ENCODE measurements around the gene NIM1K.

Gene NIM1K

GRCh38 chr5:43221502-43221901 is 29.5 kb downstream of the NIM1K start:
- H3K27ac ChIP-seq (ENCODE audit: low read depth, low read length), result no peak overlapping the region
- H2AFZ ChIP-seq (ENCODE audit: low read length, unreplicated experiment), result no peak overlapping the region
- no peaks in the 10 kb centered on the region for H3K4me1 ChIP-seq (ENCODE audit: control insufficient read depth, insufficient read depth, low read length, unreplicated experiment)
- no peaks in the 10 kb centered on the region for H3K79me2 ChIP-seq (ENCODE audit: control insufficient read depth, insufficient read depth, low read length, unreplicated experiment)
- no peaks in the 10 kb centered on the region for H3K36me3 ChIP-seq (ENCODE audit: insufficient read depth, low read length)
- H3K27me3 ChIP-seq (ENCODE audit: insufficient read depth, low read length), result no peaks in the 10 kb centered on the region
- no peak overlapping the region for H3K4me3 ChIP-seq (ENCODE audit: low read depth, low read length)

- H3K4me3 ChIP-seq (ENCODE audit: low read depth, low read length), result no peak overlapping the region
- H2AFZ ChIP-seq (ENCODE audit: low read length, unreplicated experiment), result no peak overlapping the region
Measured at GRCh38 chr5:43225649-43226245, 33.7 kb downstream of the NIM1K start.

GRCh38 chr5:43227655-43228054 is 35.6 kb downstream of the NIM1K start:
- H3K36me3 ChIP-seq (ENCODE audit: insufficient read depth, low read length), result no peaks in the 10 kb centered on the region
- H3K4me1 ChIP-seq (ENCODE audit: control insufficient read depth, insufficient read depth, low read length, unreplicated experiment), result no peaks in the 10 kb centered on the region
- H3K27ac ChIP-seq (ENCODE audit: low read depth, low read length), result no peak overlapping the region
- H3K79me2 ChIP-seq (ENCODE audit: control insufficient read depth, insufficient read depth, low read length, unreplicated experiment), result no peaks in the 10 kb centered on the region
- H3K4me3 ChIP-seq (ENCODE audit: low read depth, low read length), result no peak overlapping the region
- no peak overlapping the region for H2AFZ ChIP-seq (ENCODE audit: low read length, unreplicated experiment)
- no peaks in the 10 kb centered on the region for H3K27me3 ChIP-seq (ENCODE audit: insufficient read depth, low read length)

More at GRCh38 chr5:43225649-43226245, 33.7 kb downstream of the NIM1K start:
- H3K36me3 ChIP-seq (ENCODE audit: insufficient read depth, low read length), result no peaks in the 10 kb centered on the region
- no peak overlapping the region for H3K27ac ChIP-seq (ENCODE audit: low read depth, low read length)
- no peaks in the 10 kb centered on the region for H3K79me2 ChIP-seq (ENCODE audit: control insufficient read depth, insufficient read depth, low read length, unreplicated experiment)
- no peaks in the 10 kb centered on the region for H3K4me1 ChIP-seq (ENCODE audit: control insufficient read depth, insufficient read depth, low read length, unreplicated experiment)
- H3K27me3 ChIP-seq (ENCODE audit: insufficient read depth, low read length), result no peaks in the 10 kb centered on the region

GRCh38 chr5:43230707-43231106 is 38.7 kb downstream of the NIM1K start:
- Histone ChIP-seq H3K36me3 (ENCODE audit: insufficient read depth, low read length) (no peaks in the 10 kb centered on the region), H3K27ac (ENCODE audit: low read depth, low read length) (no peak overlapping the region), H3K79me2 (ENCODE audit: control insufficient read depth, insufficient read depth, low read length, unreplicated experiment) (no peaks in the 10 kb centered on the region), H2AFZ (ENCODE audit: low read length, unreplicated experiment) (no peak overlapping the region), H3K4me1 (ENCODE audit: control insufficient read depth, insufficient read depth, low read length, unreplicated experiment) (no peaks in the 10 kb centered on the region), H3K27me3 (ENCODE audit: insufficient read depth, low read length) (no peaks in the 10 kb centered on the region), H3K4me3 (ENCODE audit: low read depth, low read length) (no peak overlapping the region)

- Histone ChIP-seq H3K4me3 (ENCODE audit: low read depth, low read length) (no peak overlapping the region), H3K4me1 (ENCODE audit: control insufficient read depth, insufficient read depth, low read length, unreplicated experiment) (no peaks in the 10 kb centered on the region), H3K27me3 (ENCODE audit: insufficient read depth, low read length) (no peaks in the 10 kb centered on the region), H3K79me2 (ENCODE audit: control insufficient read depth, insufficient read depth, low read length, unreplicated experiment) (no peaks in the 10 kb centered on the region), H3K36me3 (ENCODE audit: insufficient read depth, low read length) (no peaks in the 10 kb centered on the region), H3K27ac (ENCODE audit: low read depth, low read length) (no peak overlapping the region), H2AFZ (ENCODE audit: low read length, unreplicated experiment) (no peak overlapping the region)
Measured at GRCh38 chr5:43231977-43232376, 40.0 kb downstream of the NIM1K start.

GRCh38 chr5:43232943-43233833 is 41.2 kb downstream of the NIM1K start:
- Histone ChIP-seq H2AFZ (ENCODE audit: low read length, unreplicated experiment) (no peak overlapping the region), H3K27me3 (ENCODE audit: insufficient read depth, low read length) (no peaks in the 10 kb centered on the region), H3K4me3 (ENCODE audit: low read depth, low read length) (no peak overlapping the region), H3K36me3 (ENCODE audit: insufficient read depth, low read length) (no peaks in the 10 kb centered on the region), H3K27ac (ENCODE audit: low read depth, low read length) (no peak overlapping the region), H3K4me1 (ENCODE audit: control insufficient read depth, insufficient read depth, low read length, unreplicated experiment) (no peaks in the 10 kb centered on the region), H3K79me2 (ENCODE audit: control insufficient read depth, insufficient read depth, low read length, unreplicated experiment) (no peaks in the 10 kb centered on the region)

- H3K4me3 ChIP-seq (ENCODE audit: low read depth, low read length), result no peak overlapping the region
Measured at GRCh38 chr5:43233946-43234345, 41.9 kb downstream of the NIM1K start.

GRCh38 chr5:43236653-43237355 is 44.8 kb downstream of the NIM1K start:
- Histone ChIP-seq H3K27me3 (ENCODE audit: insufficient read depth, low read length) (0 out of 2 replicates have a peak, but pooled peaks cover under 1% of the 10 kb centered on the region), H3K79me2 (ENCODE audit: control insufficient read depth, insufficient read depth, low read length, unreplicated experiment) (no peaks in the 10 kb centered on the region), H3K36me3 (ENCODE audit: insufficient read depth, low read length) (no peaks in the 10 kb centered on the region), H2AFZ (ENCODE audit: low read length, unreplicated experiment) (no peak overlapping the region), H3K4me3 (ENCODE audit: low read depth, low read length) (no peak overlapping the region), H3K4me1 (ENCODE audit: control insufficient read depth, insufficient read depth, low read length, unreplicated experiment) (no peaks in the 10 kb centered on the region), H3K27ac (ENCODE audit: low read depth, low read length) (no peak overlapping the region)

More at GRCh38 chr5:43233946-43234345, 41.9 kb downstream of the NIM1K start:
- no peaks in the 10 kb centered on the region for H3K4me1 ChIP-seq (ENCODE audit: control insufficient read depth, insufficient read depth, low read length, unreplicated experiment)
- H3K79me2 ChIP-seq (ENCODE audit: control insufficient read depth, insufficient read depth, low read length, unreplicated experiment), result no peaks in the 10 kb centered on the region
- H3K27ac ChIP-seq (ENCODE audit: low read depth, low read length), result no peak overlapping the region
- no peaks in the 10 kb centered on the region for H3K27me3 ChIP-seq (ENCODE audit: insufficient read depth, low read length)
- H3K36me3 ChIP-seq (ENCODE audit: insufficient read depth, low read length), result no peaks in the 10 kb centered on the region
- no peak overlapping the region for H2AFZ ChIP-seq (ENCODE audit: low read length, unreplicated experiment)

GRCh38 chr5:43242196-43242595 is 50.2 kb downstream of the NIM1K start:
- H3K27ac ChIP-seq (ENCODE audit: low read depth, low read length), result no peak overlapping the region
- H2AFZ ChIP-seq (ENCODE audit: low read length, unreplicated experiment), result no peak overlapping the region
- peaks cover 19% of the 10 kb centered on the region; the same call in 1 of the 2 replicates for H3K27me3 ChIP-seq (ENCODE audit: insufficient read depth, low read length)

GRCh38 chr5:43243270-43243669 is 51.2 kb downstream of the NIM1K start:
- H3K27ac ChIP-seq (ENCODE audit: low read depth, low read length), result no peak overlapping the region
- H3K36me3 ChIP-seq (ENCODE audit: insufficient read depth, low read length), result no peaks in the 10 kb centered on the region
- no peak overlapping the region for H2AFZ ChIP-seq (ENCODE audit: low read length, unreplicated experiment)
- H3K4me1 ChIP-seq (ENCODE audit: control insufficient read depth, insufficient read depth, low read length, unreplicated experiment), result no peaks in the 10 kb centered on the region
- H3K79me2 ChIP-seq (ENCODE audit: control insufficient read depth, insufficient read depth, low read length, unreplicated experiment), result no peaks in the 10 kb centered on the region
- peaks cover 19% of the 10 kb centered on the region; the same call in 1 of the 2 replicates for H3K27me3 ChIP-seq (ENCODE audit: insufficient read depth, low read length)
- no peak overlapping the region for H3K4me3 ChIP-seq (ENCODE audit: low read depth, low read length)

More at GRCh38 chr5:43242196-43242595, 50.2 kb downstream of the NIM1K start:
- H3K4me1 ChIP-seq (ENCODE audit: control insufficient read depth, insufficient read depth, low read length, unreplicated experiment), result no peaks in the 10 kb centered on the region
- no peaks in the 10 kb centered on the region for H3K79me2 ChIP-seq (ENCODE audit: control insufficient read depth, insufficient read depth, low read length, unreplicated experiment)
- no peaks in the 10 kb centered on the region for H3K36me3 ChIP-seq (ENCODE audit: insufficient read depth, low read length)
- no peak overlapping the region for H3K4me3 ChIP-seq (ENCODE audit: low read depth, low read length)
